ENCODE measurements around the gene ZNF91.
"Not testable (repeated sequence)": the region's sequence is repeated elsewhere in the genome, so short reads cannot be mapped to it uniquely, and the experiment has no call there.

Gene ZNF91

DNA sequence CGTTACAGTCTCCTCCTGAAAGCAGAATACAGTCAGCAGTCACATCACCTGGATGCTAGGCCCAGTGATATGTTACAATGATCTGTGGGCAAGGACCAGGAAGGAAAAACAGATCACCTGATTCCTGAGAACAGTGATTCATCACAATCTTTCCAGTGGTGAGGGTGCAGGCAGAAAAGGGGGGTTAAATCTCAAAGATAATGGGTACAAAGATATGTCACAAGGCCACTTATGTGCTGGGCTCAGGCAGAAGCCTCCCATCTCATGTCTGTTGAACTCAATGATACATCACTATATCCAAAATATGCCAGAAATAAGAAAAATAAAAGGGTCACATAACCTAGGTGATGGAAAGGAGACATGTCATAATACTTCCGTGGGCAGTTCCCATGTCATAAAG, 10.8 kb upstream of the ZNF91 start:
- Mint-ChIP-seq H3K4me1 (ENCODE audit: low read depth) (peaks cover 4% of the 10 kb centered on the region), H3K4me3 (no peak overlapping the region), H3K36me3 (ENCODE audit: low read depth) (no peaks in the 10 kb centered on the region), H3K27ac (no peak overlapping the region), H3K27me3 (no peaks in the 10 kb centered on the region), H3K9me3 (peaks cover 8% of the 10 kb centered on the region)

DNA sequence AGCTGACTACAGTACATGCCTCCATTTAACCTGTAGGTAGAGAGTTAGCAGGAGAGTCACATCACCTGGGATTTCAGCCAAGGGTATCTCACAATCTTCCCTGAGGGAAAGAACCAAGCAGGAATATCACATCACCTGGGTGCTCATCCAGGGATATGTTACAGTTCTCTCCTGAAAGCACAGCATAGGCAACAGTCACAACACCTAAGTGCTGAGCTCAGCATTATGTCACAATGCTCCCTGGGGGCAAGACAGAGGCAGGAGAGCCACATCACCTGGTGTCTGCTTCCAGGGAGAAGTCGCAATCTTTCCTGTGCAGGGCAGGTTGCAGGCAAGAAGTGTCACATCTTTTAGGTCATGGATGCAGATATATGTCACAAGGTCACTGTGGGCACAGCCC, 9.4 kb upstream of the ZNF91 start:
- Mint-ChIP-seq H3K27ac (no peak overlapping the region), H3K4me3 (no peak overlapping the region), H3K4me1 (ENCODE audit: low read depth) (peaks cover 4% of the 10 kb centered on the region), H3K9me3 (peaks cover 8% of the 10 kb centered on the region), H3K36me3 (ENCODE audit: low read depth) (no peaks in the 10 kb centered on the region), H3K27me3 (no peaks in the 10 kb centered on the region)

DNA sequence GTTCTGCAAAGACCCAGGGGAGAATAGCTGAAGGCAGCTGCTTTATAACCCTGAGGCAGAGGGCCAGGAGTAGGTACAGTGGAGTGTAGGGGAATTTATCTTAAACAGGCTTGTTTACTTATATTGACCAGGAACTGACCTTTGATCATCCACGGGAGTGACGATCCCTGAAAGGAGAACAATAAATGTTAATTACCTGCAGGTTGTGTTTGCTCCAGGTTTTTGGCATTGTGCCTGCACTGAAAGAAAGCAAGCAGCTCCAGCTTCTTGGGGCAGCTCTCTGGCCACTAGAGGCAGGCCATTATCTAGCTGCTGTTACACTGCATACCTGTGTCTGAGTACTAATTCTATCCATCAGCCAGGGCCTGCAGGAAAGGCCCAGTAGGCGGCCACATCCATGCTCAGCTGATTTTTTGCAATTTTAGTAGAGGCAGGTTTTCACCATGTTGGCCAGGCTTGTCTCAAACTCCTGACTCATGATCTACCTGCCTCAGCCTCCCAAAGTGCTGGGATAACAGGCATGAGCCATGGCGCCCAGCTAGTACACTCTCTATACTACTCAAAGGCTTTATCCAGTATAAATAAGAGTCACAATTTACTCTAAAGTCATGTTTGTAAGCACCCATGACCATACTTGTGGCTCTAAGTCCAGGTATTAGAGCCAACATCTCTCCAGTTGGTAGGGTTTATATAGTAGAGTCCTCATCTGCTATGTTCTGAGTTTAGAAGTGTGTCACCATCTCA, 8.5 kb upstream of the ZNF91 start:
- Mint-ChIP-seq H3K4me3 (no peak overlapping the region), H3K27ac (no peak overlapping the region), H3K4me1 (ENCODE audit: low read depth) (peaks cover 4% of the 10 kb centered on the region), H3K9me3 (peaks cover 8% of the 10 kb centered on the region), H3K36me3 (ENCODE audit: low read depth) (no peaks in the 10 kb centered on the region), H3K27me3 (no peaks in the 10 kb centered on the region)

DNA sequence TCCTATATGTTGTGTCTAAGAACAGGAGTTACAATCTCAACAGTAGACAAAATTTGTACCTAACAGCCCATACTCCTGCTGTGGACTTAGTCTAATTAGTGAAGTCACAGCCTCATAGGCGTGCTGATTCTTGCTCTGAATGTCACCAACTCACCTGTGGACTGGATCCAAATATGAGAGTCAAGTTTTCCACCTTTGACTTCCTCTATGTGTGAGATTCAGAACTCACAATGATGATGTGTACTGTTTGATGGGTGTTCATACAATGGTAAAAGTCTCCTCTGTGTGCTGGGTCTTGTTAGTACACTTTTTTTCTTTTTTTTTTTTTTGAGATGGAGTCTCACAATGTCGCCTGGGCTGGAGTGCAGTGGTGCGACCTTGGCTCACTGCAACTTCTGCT, 7.8 kb upstream of the ZNF91 start:
- Mint-ChIP-seq H3K27me3 (no peaks in the 10 kb centered on the region), H3K36me3 (ENCODE audit: low read depth) (no peaks in the 10 kb centered on the region), H3K27ac (no peak overlapping the region), H3K9me3 (peaks cover 8% of the 10 kb centered on the region), H3K4me1 (ENCODE audit: low read depth) (peaks cover 4% of the 10 kb centered on the region), H3K4me3 (no peak overlapping the region)

DNA sequence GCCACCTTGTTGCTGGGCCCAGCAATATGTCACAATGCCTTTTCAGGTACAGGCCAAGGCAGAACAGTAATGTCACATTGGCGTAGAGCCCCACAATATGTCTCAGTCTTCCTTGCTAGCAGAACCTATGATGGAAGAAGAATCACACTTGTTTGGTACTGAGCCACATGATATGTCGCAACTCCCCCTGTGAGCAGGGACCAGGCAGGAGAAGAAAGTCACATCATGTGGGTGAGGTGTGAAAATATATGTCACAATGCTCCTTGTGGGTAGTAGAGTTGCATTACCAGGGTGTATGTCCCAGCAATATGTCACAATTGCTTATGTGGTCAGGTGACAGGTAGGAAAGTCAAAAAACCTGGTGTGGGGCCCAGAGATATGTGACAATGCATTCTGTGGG, 7.1 kb upstream of the ZNF91 start:
- H3K4me3 Mint-ChIP-seq, result no peak overlapping the region
- no peak overlapping the region for H3K27ac Mint-ChIP-seq
- H3K27me3 Mint-ChIP-seq, result no peaks in the 10 kb centered on the region
- H3K36me3 Mint-ChIP-seq (ENCODE audit: low read depth), result no peaks in the 10 kb centered on the region
- H3K9me3 Mint-ChIP-seq, result peaks cover 5% of the 10 kb centered on the region
- H3K4me1 Mint-ChIP-seq (ENCODE audit: low read depth), result peaks cover 4% of the 10 kb centered on the region

DNA sequence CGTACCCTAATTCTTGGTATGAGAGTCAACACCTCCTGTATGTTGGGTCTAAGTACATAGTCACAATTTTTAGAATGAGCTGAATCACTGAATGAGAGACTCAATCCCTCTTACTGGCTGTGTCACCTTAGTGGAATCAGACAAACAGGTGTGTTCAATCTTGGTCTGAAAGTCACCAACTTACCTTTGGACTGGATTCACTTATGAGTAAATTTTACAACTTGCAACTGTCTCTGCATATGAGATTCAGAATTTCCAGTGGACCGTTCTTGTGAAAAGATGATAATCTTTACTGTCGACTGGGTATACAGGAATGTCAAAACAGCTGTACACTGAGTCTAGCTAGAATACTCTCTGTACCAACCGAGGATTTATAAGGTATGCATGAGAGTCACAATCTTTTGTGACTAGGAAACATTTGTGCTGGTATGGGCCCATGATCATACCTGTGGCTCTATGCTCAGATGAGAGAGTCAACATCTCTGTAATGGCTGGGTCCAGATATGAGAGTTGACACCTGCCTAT, 5.9 kb upstream of the ZNF91 start:
- H3K36me3 Mint-ChIP-seq (ENCODE audit: low read depth), result no peaks in the 10 kb centered on the region
- H3K4me1 Mint-ChIP-seq (ENCODE audit: low read depth), result peaks cover 8% of the 10 kb centered on the region
- H3K27me3 Mint-ChIP-seq, result no peaks in the 10 kb centered on the region
- H3K27ac Mint-ChIP-seq, result no peak overlapping the region
- peaks cover 1% of the 10 kb centered on the region for H3K9me3 Mint-ChIP-seq
- H3K4me3 Mint-ChIP-seq, result no peak overlapping the region

DNA sequence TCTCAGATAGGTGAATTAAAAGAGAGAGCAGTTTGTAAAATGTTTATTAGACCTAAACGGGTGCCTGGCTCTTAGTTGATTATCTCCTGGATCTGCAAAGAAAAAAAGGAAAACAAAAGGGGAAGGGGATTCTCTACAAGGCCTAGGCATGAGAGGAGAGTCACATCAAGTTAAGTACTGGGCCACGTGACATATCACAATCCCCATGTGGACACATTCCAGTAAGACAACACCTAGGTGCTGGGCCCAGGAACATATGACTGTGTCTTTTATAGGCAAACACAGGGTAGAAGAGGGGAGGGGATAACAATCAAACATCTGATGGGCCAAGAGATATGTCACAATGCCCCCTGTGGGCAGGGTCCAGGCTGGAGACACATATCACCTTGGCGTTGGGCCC, 4.2 kb upstream of the ZNF91 start:
- Mint-ChIP-seq H3K4me1 (ENCODE audit: low read depth) (peaks cover 4% of the 10 kb centered on the region), H3K27ac (no peak overlapping the region), H3K4me3 (no peak overlapping the region), H3K9me3 (no peaks in the 10 kb centered on the region), H3K36me3 (ENCODE audit: low read depth) (no peaks in the 10 kb centered on the region), H3K27me3 (no peaks in the 10 kb centered on the region)

DNA sequence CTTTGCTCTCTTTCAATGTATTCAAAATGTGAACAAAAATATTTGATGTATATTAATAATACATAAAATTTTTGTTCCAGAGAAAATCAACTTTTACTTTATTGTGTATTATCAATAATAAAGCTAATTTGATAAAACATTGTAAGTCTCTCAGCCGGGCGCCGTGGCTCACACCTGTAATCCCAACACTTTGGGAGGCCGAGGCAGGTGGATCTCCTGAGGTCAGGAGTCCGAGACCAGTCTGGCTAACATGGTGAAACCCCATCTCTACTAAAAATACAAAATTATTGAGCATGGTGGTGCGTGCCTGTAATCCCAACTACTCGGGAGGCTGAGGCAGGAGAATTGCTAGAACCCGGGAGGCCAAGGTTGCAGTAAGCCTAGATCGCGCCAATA, 449 bp upstream of the ZNF91 start:
- Mint-ChIP-seq H3K36me3 (ENCODE audit: low read depth) (peaks cover 30% of the 10 kb centered on the region), H3K4me1 (ENCODE audit: low read depth) (peaks cover 35% of the 10 kb centered on the region)
- H3K27ac Mint-ChIP-seq, H3K9me3 Mint-ChIP-seq, H3K27me3 Mint-ChIP-seq, H3K4me3 Mint-ChIP-seq: not testable (repeated sequence)

DNA sequence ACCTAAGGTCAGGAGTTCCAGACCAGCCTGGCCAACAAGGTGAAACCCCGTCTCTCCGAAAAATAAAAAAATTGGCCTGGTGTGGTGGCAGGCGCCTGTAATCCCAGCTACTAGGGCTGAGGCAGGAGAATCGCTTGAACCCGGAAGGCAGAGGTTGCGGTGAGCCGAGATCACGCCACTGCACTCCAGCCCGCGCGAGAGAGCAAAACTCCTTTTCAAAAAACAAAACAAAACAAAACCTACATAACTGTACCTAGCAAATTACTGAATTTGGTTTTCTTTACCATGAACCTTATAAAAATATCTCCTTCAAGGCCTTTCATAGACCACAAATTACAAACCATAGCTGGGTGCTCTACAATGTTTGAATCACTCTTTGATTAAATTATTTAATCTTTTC, 760 bp downstream of the ZNF91 start:
- H3K36me3 Mint-ChIP-seq (ENCODE audit: low read depth), result peaks cover 40% of the 10 kb centered on the region
- H3K9me3 Mint-ChIP-seq, result no peaks in the 10 kb centered on the region
- peak overlapping the region; percentile 96 for H3K4me3 Mint-ChIP-seq
- H3K27ac Mint-ChIP-seq, result peak overlapping the region; percentile 95
- peaks cover 45% of the 10 kb centered on the region for H3K4me1 Mint-ChIP-seq (ENCODE audit: low read depth)
- no peaks in the 10 kb centered on the region for H3K27me3 Mint-ChIP-seq

DNA sequence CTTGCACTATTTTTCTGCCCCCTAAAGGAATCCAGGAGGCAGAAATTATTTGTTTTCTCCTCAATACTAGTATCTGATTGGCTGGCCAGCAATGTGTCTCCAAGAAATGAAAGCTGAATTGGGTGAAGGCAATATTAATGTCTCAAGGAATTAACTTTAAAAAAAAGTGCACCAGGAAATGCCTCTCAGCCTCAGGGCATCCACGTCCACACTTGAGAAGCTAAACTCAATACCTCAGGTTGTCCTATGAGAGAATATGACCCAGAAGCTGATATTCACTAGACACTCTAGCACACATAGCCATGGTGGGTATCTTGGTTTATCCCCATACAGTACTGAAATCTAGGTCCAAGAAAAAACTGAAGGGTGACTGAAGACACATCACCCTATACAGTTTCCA, 2.1 kb downstream of the ZNF91 start:
- peak overlapping the region; percentile 71 for H3K27ac Mint-ChIP-seq
- H3K9me3 Mint-ChIP-seq, result no peaks in the 10 kb centered on the region

DNA sequence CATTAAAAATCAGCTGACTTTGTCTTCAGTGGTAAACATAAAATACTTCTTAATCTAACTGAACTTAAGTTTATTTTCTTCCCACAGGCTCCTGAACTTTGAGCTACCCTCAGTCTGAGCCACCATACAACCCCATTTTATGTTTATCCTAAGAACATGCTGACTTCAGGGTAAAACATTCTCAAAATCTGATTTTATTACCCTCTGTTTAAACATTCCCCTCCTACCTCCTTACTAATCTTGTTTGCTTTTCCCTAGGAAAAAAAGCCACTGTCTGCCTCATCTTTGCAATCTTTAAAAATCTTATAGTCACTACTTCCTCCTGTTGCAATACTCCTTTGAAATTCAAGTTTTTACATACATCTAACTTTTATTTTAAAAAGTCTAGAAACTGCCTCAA, 4.0 kb downstream of the ZNF91 start:
- Mint-ChIP-seq H3K27ac (no peak overlapping the region), H3K27me3 (no peaks in the 10 kb centered on the region), H3K9me3 (peaks cover 7% of the 10 kb centered on the region), H3K4me3 (no peak overlapping the region), H3K4me1 (ENCODE audit: low read depth) (peaks cover 60% of the 10 kb centered on the region), H3K36me3 (ENCODE audit: low read depth) (peaks cover 70% of the 10 kb centered on the region)

More for the DNA sequence above, 2.1 kb downstream of the ZNF91 start:
- Mint-ChIP-seq H3K4me3 (peak overlapping the region; percentile 96), H3K27me3 (no peaks in the 10 kb centered on the region), H3K36me3 (ENCODE audit: low read depth) (peaks cover 54% of the 10 kb centered on the region), H3K4me1 (ENCODE audit: low read depth) (peaks cover 55% of the 10 kb centered on the region)

DNA sequence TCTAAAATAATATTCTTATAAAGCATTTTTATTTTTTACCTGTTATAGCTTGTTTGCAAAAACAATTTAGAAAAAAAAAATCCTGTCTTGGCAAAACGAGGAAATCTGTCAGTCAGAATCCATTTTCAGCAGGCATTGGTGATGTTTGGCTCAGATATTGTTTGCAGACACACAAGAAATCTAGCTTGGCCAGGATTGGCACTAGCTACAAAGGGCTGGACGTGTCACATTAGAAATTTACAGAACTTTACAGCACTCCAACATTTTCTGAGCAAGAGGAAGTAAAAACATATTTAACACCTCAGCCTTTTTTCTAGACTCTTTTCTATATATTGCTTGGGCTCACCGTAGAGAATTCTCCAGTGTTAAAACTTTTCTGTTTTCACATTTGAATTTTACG, 9.9 kb downstream of the ZNF91 start:
- Mint-ChIP-seq H3K27me3 (no peaks in the 10 kb centered on the region), H3K4me3 (no peak overlapping the region), H3K9me3 (peaks cover 23% of the 10 kb centered on the region), H3K4me1 (ENCODE audit: low read depth) (peaks cover 30% of the 10 kb centered on the region), H3K36me3 (ENCODE audit: low read depth) (peaks cover 92% of the 10 kb centered on the region), H3K27ac (no peak overlapping the region)

DNA sequence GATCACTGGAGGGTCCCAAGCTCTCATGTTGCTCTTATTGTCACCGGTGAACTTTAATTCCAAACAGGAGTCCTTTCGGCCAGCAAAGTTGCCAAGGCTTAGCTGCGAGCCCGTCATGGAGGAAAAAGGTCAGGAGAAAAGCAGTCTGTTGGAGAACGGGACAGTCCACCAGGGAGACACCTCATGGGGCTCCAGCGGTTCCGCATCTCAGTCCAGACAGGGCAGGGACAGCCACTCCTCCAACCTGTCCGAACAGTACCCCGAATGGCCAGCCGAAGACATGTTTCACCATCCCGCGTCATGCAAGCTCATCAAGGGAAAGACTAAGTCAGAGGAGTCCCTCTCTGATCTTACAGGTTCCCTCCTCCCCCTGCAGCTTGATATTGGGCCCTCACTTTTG, 10.4 kb downstream of the ZNF91 start:
- Mint-ChIP-seq H3K4me3 (no peak overlapping the region), H3K36me3 (ENCODE audit: low read depth) (peaks cover 90% of the 10 kb centered on the region), H3K4me1 (ENCODE audit: low read depth) (peaks cover 25% of the 10 kb centered on the region), H3K27me3 (no peaks in the 10 kb centered on the region), H3K27ac (no peak overlapping the region), H3K9me3 (peaks cover 26% of the 10 kb centered on the region)

DNA sequence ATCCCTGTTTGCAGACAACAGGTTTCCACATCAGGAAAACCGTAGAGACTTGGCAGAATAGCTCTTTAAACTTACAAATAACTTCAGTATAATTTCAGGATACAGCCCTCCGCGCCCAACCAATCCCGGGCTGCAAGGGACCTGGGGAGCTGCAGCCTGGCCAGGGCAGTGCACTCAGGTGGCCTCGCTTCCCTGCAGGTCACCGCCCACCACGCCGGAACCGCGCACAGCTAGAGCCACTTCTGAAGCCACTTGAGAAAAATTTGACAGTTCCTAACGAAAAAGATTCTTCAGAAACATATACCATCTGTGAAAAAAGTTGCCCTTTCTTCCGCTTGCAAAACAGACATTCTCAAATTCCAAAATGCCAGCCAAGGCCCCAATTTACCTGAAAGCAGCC, 11.1 kb downstream of the ZNF91 start:
- Mint-ChIP-seq H3K4me1 (ENCODE audit: low read depth) (peaks cover 25% of the 10 kb centered on the region), H3K27ac (no peak overlapping the region), H3K9me3 (peaks cover 33% of the 10 kb centered on the region), H3K4me3 (no peak overlapping the region), H3K36me3 (ENCODE audit: low read depth) (peaks cover 90% of the 10 kb centered on the region), H3K27me3 (no peaks in the 10 kb centered on the region)

DNA sequence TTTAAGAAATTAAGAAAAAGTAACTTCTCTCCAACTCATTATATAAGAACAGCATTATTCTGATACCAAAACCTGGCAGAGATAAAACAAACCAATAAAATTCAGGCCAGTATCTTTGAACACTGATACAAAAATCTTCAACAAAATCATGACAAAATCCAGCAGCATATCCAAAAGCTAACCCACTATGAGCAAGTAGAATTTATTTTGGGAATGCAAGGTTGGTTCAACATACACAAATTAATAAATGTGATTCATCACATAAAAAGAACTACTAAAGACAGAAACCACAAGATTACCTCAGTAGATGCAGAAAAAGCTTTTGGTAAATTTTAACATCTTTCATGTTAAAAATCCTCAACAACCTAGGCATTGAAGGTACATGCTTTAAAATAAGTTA, 12.3 kb downstream of the ZNF91 start:
- Mint-ChIP-seq H3K27ac (no peak overlapping the region), H3K36me3 (ENCODE audit: low read depth) (peaks cover 90% of the 10 kb centered on the region), H3K27me3 (no peaks in the 10 kb centered on the region), H3K9me3 (peaks cover 36% of the 10 kb centered on the region), H3K4me3 (no peak overlapping the region), H3K4me1 (ENCODE audit: low read depth) (peaks cover 23% of the 10 kb centered on the region)

DNA sequence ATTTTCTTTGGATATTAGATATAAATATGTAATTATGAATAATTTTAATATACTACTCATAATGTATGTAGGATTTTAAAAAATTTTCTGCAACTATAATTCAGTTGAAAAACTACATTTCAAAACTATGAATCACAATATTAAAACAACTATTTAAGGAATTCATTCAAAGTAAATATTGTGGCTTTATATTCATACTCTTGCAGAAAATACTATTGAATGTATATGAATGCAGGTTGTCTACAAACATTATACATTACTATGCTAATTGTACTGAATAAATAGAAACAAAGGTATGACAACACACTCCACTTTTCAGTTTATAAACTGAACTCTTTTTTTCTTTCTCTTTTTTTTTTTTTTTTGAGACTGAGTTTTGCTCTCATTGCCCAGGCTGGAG, 14.2 kb downstream of the ZNF91 start:
- H3K9me3 Mint-ChIP-seq, result peaks cover 36% of the 10 kb centered on the region
- peaks cover 14% of the 10 kb centered on the region for H3K4me1 Mint-ChIP-seq (ENCODE audit: low read depth)
- no peak overlapping the region for H3K27ac Mint-ChIP-seq

More for the DNA sequence above, 14.2 kb downstream of the ZNF91 start:
- Mint-ChIP-seq H3K36me3 (ENCODE audit: low read depth) (peaks cover 92% of the 10 kb centered on the region), H3K27me3 (no peaks in the 10 kb centered on the region), H3K4me3 (no peak overlapping the region)

Measured in stimulated activated naive CD8-positive, alpha-beta T cell treated with anti-CD3 and anti-CD28 coated beads, Interleukin-15, Interleukin-2, amounts not matched to agents 100 ng/mL and 50 ng/mL, for 24 hours (primary cell).